Gastroesophageal sphincter (tissue), 3 donors: Measurements from ENCODE around the gene PSORS1C2.

Source experiments
- POLR2A ChIP-seq, 2 donors: fragments of 450-650 bp; IDR thresholded peaks; one replicate each; pipeline ENCODE4 v1.6.1; 2017; ENCODE audit warnings: antibody characterized with exemption in 2 of 2, mild to moderate bottlenecking in 2 of 2, moderate library complexity in 1 of 2
- POLR2AphosphoS5 ChIP-seq: sonication (generic); formaldehyde crosslinking; IDR thresholded peaks from one replicate; pipeline ENCODE4 v1.6.1; 2017; ENCODE audit warnings: antibody characterized with exemption
- TF ChIP-seq, protein P1 (sequence below), 4 experiments: fragments of 200-600 bp in 2 of 4; fragments of 450-650 bp in 2 of 4; sonication (generic) in 1 of 4; IDR thresholded peaks; one replicate each; pipeline ENCODE4 v1.5.1; 2017 to 2019; ENCODE audit warnings: antibody characterized with exemption in 4 of 4, mild to moderate bottlenecking in 2 of 4, moderate library complexity in 2 of 4

DNA sequence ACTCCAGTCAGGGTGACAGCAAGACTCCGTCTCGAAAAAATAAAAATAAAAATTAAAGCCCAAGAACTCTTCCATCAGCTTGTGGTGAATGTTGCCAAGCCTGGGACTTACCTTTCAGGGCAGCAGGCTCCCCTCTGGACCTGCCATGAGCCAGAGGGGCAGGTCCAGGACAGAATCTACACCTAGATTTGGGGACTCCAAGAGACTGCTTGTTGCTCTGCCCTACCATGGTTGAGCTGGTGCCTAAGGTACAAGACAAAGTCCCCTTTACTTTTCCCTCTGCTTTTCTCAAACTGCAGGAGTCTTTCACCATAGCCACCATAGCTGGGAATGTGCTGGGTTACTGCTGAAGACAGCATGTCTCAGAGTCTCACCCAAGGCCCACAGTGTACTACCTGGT is 35.7 kb downstream of the PSORS1C2 start:
- TF ChIP-seq, protein P1, sequence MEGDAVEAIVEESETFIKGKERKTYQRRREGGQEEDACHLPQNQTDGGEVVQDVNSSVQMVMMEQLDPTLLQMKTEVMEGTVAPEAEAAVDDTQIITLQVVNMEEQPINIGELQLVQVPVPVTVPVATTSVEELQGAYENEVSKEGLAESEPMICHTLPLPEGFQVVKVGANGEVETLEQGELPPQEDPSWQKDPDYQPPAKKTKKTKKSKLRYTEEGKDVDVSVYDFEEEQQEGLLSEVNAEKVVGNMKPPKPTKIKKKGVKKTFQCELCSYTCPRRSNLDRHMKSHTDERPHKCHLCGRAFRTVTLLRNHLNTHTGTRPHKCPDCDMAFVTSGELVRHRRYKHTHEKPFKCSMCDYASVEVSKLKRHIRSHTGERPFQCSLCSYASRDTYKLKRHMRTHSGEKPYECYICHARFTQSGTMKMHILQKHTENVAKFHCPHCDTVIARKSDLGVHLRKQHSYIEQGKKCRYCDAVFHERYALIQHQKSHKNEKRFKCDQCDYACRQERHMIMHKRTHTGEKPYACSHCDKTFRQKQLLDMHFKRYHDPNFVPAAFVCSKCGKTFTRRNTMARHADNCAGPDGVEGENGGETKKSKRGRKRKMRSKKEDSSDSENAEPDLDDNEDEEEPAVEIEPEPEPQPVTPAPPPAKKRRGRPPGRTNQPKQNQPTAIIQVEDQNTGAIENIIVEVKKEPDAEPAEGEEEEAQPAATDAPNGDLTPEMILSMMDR (IDR thresholded peaks at IDR 0.05), result no peak
- TF ChIP-seq POLR2A (IDR thresholded peaks at IDR 0.05), result no peak
- TF ChIP-seq POLR2AphosphoS5, result no peak
